Heart right ventricle (tissue), 16 donors: ENCODE data around the gene TMEM184A. TPM values are rescaled to one million over a fixed set of nuclear protein-coding genes. Genes with fewer than 3 reads are reported as not detected.

Experiments used
- ATAC-seq, 8 donors: fragments of 200-7000 bp; cut with Tn5 transposase; one replicate each; pipeline ENCODE4 v1.9.1; 2020; ENCODE audit warnings: mild to moderate bottlenecking in 8 of 8, moderate library complexity in 8 of 8, moderate number of reproducible peaks in 1 of 8
- DNase-seq, 2 donors: peaks; one replicate each; pipeline ENCODE4 v3.0.0-alpha.2; 2020
- H3K27ac ChIP-seq, 10 donors: fragments of 200-600 bp; sonication (generic) in 2 of 10; one replicate each; pipeline versions ENCODE4 v1.5.0 to v1.8.0; 2020 to 2022; ENCODE audit warnings: mild to moderate bottlenecking in 3 of 10
- H3K27me3 ChIP-seq, 7 donors: fragments of 200-600 bp; one replicate each; pipeline ENCODE4 v1.8.0; 2021 to 2022; ENCODE audit warnings: mild to moderate bottlenecking in 2 of 7
- H3K36me3 ChIP-seq, 9 donors: fragments of 200-600 bp; sonication (generic) in 1 of 9; one replicate each; pipeline versions ENCODE4 v1.5.0 to v1.8.0; 2020 to 2022; ENCODE audit warnings: mild to moderate bottlenecking in 2 of 9
- H3K4me1 ChIP-seq, 9 donors: fragments of 200-600 bp; sonication (generic) in 1 of 9; one replicate each; pipeline versions ENCODE4 v1.5.0 to v1.8.0; 2020 to 2022; ENCODE audit warnings: mild to moderate bottlenecking in 4 of 9
- H3K4me3 ChIP-seq, 10 donors: fragments of 200-600 bp; sonication (generic) in 2 of 10; one replicate each; pipeline versions ENCODE4 v1.5.0 to v1.8.0; 2020 to 2022; ENCODE audit warnings: mild to moderate bottlenecking in 7 of 10, moderate library complexity in 2 of 10
- H3K9me3 ChIP-seq, 11 donors: fragments of 200-600 bp in 10 of 11; sonication (generic) in 2 of 11; one replicate each; pipeline versions ENCODE4 v1.5.0 to v1.8.0; 2013 to 2022; ENCODE audit warnings: mild to moderate bottlenecking in 2 of 11, control low read depth in 1 of 11, moderate library complexity in 1 of 11
- WGBS, 2 donors: extraction: QIAGEN DNeasy Blood & Tissue Kit; methylation state at CpG; one replicate each; pipeline ENCODE4 v1.1.7; 2013; ENCODE audit warnings: inconsistent platforms in 1 of 2; 5-methylcytosine and 5-hydroxymethylcytosine counted together
- intact Hi-C, 10 donors: fragments of 100-400 bp; cut with DNase I; formaldehyde crosslinking; loops; one replicate each; pipeline versions ENCODE4 v1.11.1 to v1.14.2; 2022
- polyA plus RNA-seq, 2 donors: library from polyadenylated mRNA; stranded (reverse); fragments of 200-250 nt; gene quantifications; one replicate each; pipeline ENCODE4 v1.2.3, GENCODE V29; 2013
- total RNA-seq, 10 donors: library from RNA; stranded (reverse); fragmentation: NEBNext Ultra II Directional in 3 of 10; extraction: Animal tissue kit (Norgen Biotek cat#: 25700) in 3 of 10; gene quantifications; one replicate each; pipeline versions ENCODE4 v1.2.1 to v1.2.4, GENCODE V29; 2021 to 2023
- TF ChIP-seq, protein P1 (sequence below), 9 donors: fragments of 200-600 bp; sonication (generic) in 2 of 9; IDR thresholded peaks; one replicate each; pipeline versions ENCODE4 v1.5.0 to v1.8.0; 2021 to 2022; ENCODE audit warnings: antibody characterized with exemption in 9 of 9, mild to moderate bottlenecking in 5 of 9, moderate library complexity in 1 of 9
- donor health status: Arrhythmogenic right ventricular cardiomyopathy.
- donor health status: ischemic (EF 13 %, LVEDD 7.1; RV severe dilation, severe dysfunction).
- donor health status: healthy with polysubstance abuse.
- donor health status: DM: no; HTN: yes; CAD: no.
- donor health status: DM: no; HTN: no; CAD: no.
- donor health status: ischemic (EF 25% LVEDD 6.9; RV normal size, moderate dysfunction).
- donor health status: ischemic (EF 25% LVEDD 5.7; RV mildly dilated, moderate dysfunction).
- donor health status: healthy.
- donor health status: DM: yes; HTN: yes; CAD: no.
- donor health status: Ischemic cardiomyopathy.
- donor health status: ischemic (EF 35%, LVEDD 5.7; RV mildly dilated, moderate dysfunction).
- donor health status: nonischemic (EF 11% LVEDD 7.7; RV severe dilation, severe dysfunction).
- donor health status: DM: yes; HTN: yes; CAD: no.
- donor health status: PGD.
- donor health status: ischemic (EF 29% LVEDD 5.4; RV normal size, mild dysfunction).
- donor health status: nonischemic (EF 23%, LVEDD 6.1; RV moderate dilation, normal function).

TMEM184A gene
- total and polyA plus RNA-seq, 12 donors = 0.09 to 1.2 (median 0.51) TPM

GRCh38 chr7:1505731-1506550 is 50.1 kb downstream of the TMEM184A start:
- TF ChIP-seq, protein P1, sequence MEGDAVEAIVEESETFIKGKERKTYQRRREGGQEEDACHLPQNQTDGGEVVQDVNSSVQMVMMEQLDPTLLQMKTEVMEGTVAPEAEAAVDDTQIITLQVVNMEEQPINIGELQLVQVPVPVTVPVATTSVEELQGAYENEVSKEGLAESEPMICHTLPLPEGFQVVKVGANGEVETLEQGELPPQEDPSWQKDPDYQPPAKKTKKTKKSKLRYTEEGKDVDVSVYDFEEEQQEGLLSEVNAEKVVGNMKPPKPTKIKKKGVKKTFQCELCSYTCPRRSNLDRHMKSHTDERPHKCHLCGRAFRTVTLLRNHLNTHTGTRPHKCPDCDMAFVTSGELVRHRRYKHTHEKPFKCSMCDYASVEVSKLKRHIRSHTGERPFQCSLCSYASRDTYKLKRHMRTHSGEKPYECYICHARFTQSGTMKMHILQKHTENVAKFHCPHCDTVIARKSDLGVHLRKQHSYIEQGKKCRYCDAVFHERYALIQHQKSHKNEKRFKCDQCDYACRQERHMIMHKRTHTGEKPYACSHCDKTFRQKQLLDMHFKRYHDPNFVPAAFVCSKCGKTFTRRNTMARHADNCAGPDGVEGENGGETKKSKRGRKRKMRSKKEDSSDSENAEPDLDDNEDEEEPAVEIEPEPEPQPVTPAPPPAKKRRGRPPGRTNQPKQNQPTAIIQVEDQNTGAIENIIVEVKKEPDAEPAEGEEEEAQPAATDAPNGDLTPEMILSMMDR (IDR thresholded peaks at IDR 0.05) = no peak
- intact Hi-C loops = loop anchor here in 8 of 10 donors (2.0 to 10.0 kb wide), 3 partner anchors 31 to 51 kb away; partner anchors contain the start of gene TMEM184A (in 8 of the 8)
- Histone ChIP-seq H3K9me3 (no peaks in the 10 kb centered on the region), H3K4me1 (peaks cover 12 to 36% (median 29%) of the 10 kb centered on the region in 9 donors), H3K27ac (peak overlapping the region in 3 of 10 donors; percentile 10 to 66 (median 41)), H3K27me3 (no peaks in the 10 kb centered on the region), H3K4me3 (peak overlapping the region in 1 of 10 donors; percentile 26), H3K36me3 (peaks cover 0 to 22% (median 8%) of the 10 kb centered on the region in 9 donors)
- ATAC-seq (no peak), DNase-seq (no peak)
- 79 to 86% methylated on average over 35 of the region's 35 CpGs for WGBS, 2 donors

GRCh38 chr7:1503816-1504775 is 51.9 kb downstream of the TMEM184A start, which contains the start of gene INTS1:
TSS of gene INTS1 (minus strand) at chr7:1504389. CDS start at chr7:1503960, 429 bp downstream.
- 0 to 1% methylated on average over 117 to 118 of the region's 118 CpGs for WGBS, 2 donors
- no peaks in the 10 kb centered on the region for H3K9me3 ChIP-seq
- peak within 1 kb of the TSS; percentile 82 to 100 (median 94) for H3K4me3 ChIP-seq
- H3K27ac ChIP-seq = peak within 1 kb of the TSS in 9 of 10 donors; percentile 59 to 89 (median 76)
- ATAC-seq (peak; percentile 82 to 94 (median 90)), DNase-seq (peak; percentile 92 to 94)
- TF ChIP-seq, protein P1 (IDR thresholded peaks at IDR 0.05) = peak; percentile 75 to 98 (median 94)
- H3K27me3 ChIP-seq = no peaks in the 10 kb centered on the region
- peaks cover 0 to 40% (median 14%) of the 10 kb centered on the region in 9 donors for H3K36me3 ChIP-seq
- intact Hi-C loops = loop anchor here in 5 of 10 donors (2.0 to 10.0 kb wide), 5 partner anchors 33 to 63 kb away; partner anchors contain the start of gene TMEM184A (in 2 of the 5)
- peaks cover 12 to 36% (median 29%) of the 10 kb centered on the region in 9 donors for H3K4me1 ChIP-seq

DNA sequence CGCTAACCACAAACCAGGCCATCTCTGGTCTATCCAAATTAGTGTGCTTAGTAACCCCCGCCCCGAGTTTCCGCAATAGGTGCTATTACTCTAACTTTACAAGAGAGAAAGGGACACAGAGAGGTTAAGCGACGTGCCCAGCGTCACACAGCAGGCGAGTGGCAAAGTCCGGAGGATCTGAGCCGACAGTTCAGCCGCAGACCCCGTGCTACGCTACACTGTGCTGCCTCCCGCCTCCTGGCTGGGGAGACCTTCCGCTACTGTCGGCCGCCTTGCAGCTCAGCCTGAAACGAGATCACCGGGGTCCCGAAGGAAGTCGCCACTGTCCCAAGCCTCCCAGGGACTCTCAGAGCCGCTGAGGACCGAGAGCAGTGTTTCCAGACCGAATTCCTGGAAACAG is 52.6 kb downstream of the TMEM184A start:
- no peaks in the 10 kb centered on the region for H3K9me3 ChIP-seq
- intact Hi-C loops = loop anchor here in 4 of 10 donors (5.0 to 10.0 kb wide), 4 partner anchors 34 to 64 kb away; partner anchors contain the start of gene TMEM184A (in 2 of the 4)
- H3K36me3 ChIP-seq = peaks cover 0 to 47% (median 18%) of the 10 kb centered on the region in 9 donors
- peak overlapping the region in 3 of 10 donors; percentile 63 to 89 (median 81) for H3K27ac ChIP-seq
- DNase-seq (peak in 1 of 2 donors; percentile 9), ATAC-seq (no peak)
- no peaks in the 10 kb centered on the region for H3K27me3 ChIP-seq
- 24% methylated on average over 24 of the region's 24 CpGs for WGBS, 2 donors
- H3K4me1 ChIP-seq = peaks cover 12 to 36% (median 29%) of the 10 kb centered on the region in 9 donors
- H3K4me3 ChIP-seq = peak overlapping the region; percentile 82 to 100 (median 94)
- TF ChIP-seq, protein P1 (IDR thresholded peaks at IDR 0.05) = no peak
